A549 treated with AZD9567 at 1 μM for 4 hours (cell line): ENCODE data around the gene CDH7. TPM values are rescaled to one million over a fixed set of nuclear protein-coding genes. Genes with fewer than 3 reads are reported as not detected.

ENCODE experiments used
- total RNA-seq: library from RNA; stranded (reverse); fragments of 200-300 nt; extraction: Qiagen RNA extraction; gene quantifications from 5 replicates; pipeline ENCODE4 v1.2.3, GENCODE V29; 2022; ENCODE audit not compliant: insufficient read depth

The CDH7 gene
- total RNA-seq: not detected in 5 replicates

GRCh38 chr18:65750389-65751154 is at the start of gene CDH7:
Gene CDH7 (plus strand): TSS chr18:65751012. CDS start chr18:65762843, 11,831 bp downstream.

